SK-N-SH (cell line): ENCODE results near the gene MAD1L1. TPM values are rescaled to one million over a fixed set of nuclear protein-coding genes. Genes with fewer than 3 reads are reported as not detected.

ENCODE experiments used
- CTCF ChIA-PET: fragments of 300-600, 350-600 bp; formaldehyde crosslinking; extraction: SDS; loops from one replicate; lab custom pipeline; 2021; lab: Yijun Ruan, JAX
- POLR2A ChIA-PET: fragments of 350-600 bp; sonication (Branson Sonifier 250); formaldehyde crosslinking; extraction: SDS; loops from one replicate; lab custom pipeline; 2020; ENCODE audit warnings: antibody characterized with exemption, inconsistent platforms; lab: Yijun Ruan, JAX
- DNase-seq: peaks from one replicate; pipeline ENCODE4 v3.0.0; 2012
- H2AFZ ChIP-seq: fragments of 200-600 bp; sonication (generic); 2 replicates; pipeline ENCODE4 v1.8.1; 2016; ENCODE audit warnings: antibody characterized with exemption, mild to moderate bottlenecking, low read depth
- H3F3A ChIP-seq: fragments of 200-600 bp; sonication (generic); replicated peaks from 2 replicates; pipeline ENCODE3; 2016; ENCODE audit warnings: antibody characterized with exemption, mild to moderate bottlenecking; ENCODE audit not compliant: insufficient read depth
- H3K27ac ChIP-seq, 2 experiments: fragments of 200-500 bp in 1 of 2; fragments of 200-600 bp in 1 of 2; sonication (Bioruptor generic) in 1 of 2; sonication (generic), shearing (Covaris generic) in 1 of 2; 2 replicates each; pipeline versions ENCODE4 v1.5.1 to v1.6.1; 2014 to 2016; ENCODE audit warnings: low read depth in 2 of 2, inconsistent platforms in 1 of 2, low read length in 1 of 2, mild to moderate bottlenecking in 1 of 2, mixed read lengths in 1 of 2
- H3K27me3 ChIP-seq: fragments of 200-600 bp; sonication (generic), shearing (Covaris generic); 2 replicates; pipeline ENCODE4 v1.6.1; 2016; ENCODE audit warnings: mixed run types; ENCODE audit not compliant: insufficient read depth
- H3K36me3 ChIP-seq, 2 experiments: fragments of 200-500 bp in 1 of 2; fragments of 200-600 bp in 1 of 2; sonication (Bioruptor generic) in 1 of 2; sonication (generic) in 1 of 2; replicated peaks in 1 of 2; 2 replicates each; pipeline versions ENCODE3 to v1.5.1; 2014 to 2016; ENCODE audit warnings: low read length in 1 of 2, mild to moderate bottlenecking in 1 of 2; ENCODE audit not compliant: insufficient read depth in 2 of 2, control insufficient read depth in 1 of 2
- H3K4me1 ChIP-seq, 2 experiments: fragments of 200-500 bp in 1 of 2; fragments of 200-600 bp in 1 of 2; sonication (Bioruptor generic) in 1 of 2; sonication (generic), shearing (Covaris generic) in 1 of 2; 2 replicates each; pipeline versions ENCODE4 v1.5.1 to v1.6.1; 2014 to 2016; ENCODE audit warnings: low read depth in 1 of 2, low read length in 1 of 2, mixed run types in 1 of 2; ENCODE audit not compliant: insufficient read depth in 2 of 2, control insufficient read depth in 1 of 2
- H3K4me2 ChIP-seq: fragments of 200-600 bp; sonication (generic), shearing (Covaris generic); 2 replicates; pipeline ENCODE4 v1.6.1; 2017; ENCODE audit warnings: mixed run types
- H3K4me3 ChIP-seq, 2 experiments: fragments of 200-500 bp in 1 of 2; fragments of 200-600 bp in 1 of 2; sonication (Bioruptor generic) in 1 of 2; sonication (generic), shearing (Covaris generic) in 1 of 2; 2 replicates each; pipeline versions ENCODE4 v1.5.1 to v1.8.1; 2014 to 2016; ENCODE audit warnings: low read depth in 2 of 2, inconsistent platforms in 1 of 2, low read length in 1 of 2, mild to moderate bottlenecking in 1 of 2, mixed read lengths in 1 of 2, moderate library complexity in 1 of 2
- H3K79me2 ChIP-seq: fragments of 200-600 bp; sonication (generic); 2 replicates; pipeline ENCODE4 v1.8.1; 2017; ENCODE audit warnings: mild to moderate bottlenecking; ENCODE audit not compliant: insufficient read depth
- H3K9ac ChIP-seq: fragments of 200-600 bp; sonication (generic); 2 replicates; pipeline ENCODE4 v1.6.1; 2017; ENCODE audit warnings: mixed run types
- H3K9me2 ChIP-seq: fragments of 200-600 bp; sonication (generic); 2 replicates; pipeline ENCODE4 v1.6.1; 2017; ENCODE audit warnings: mixed run types
- H3K9me3 ChIP-seq: fragments of 200-600 bp; sonication (generic); 2 replicates; pipeline ENCODE4 v1.6.1; 2017; ENCODE audit warnings: mixed run types, mild to moderate bottlenecking, moderate library complexity
- H4K20me1 ChIP-seq: fragments of 200-600 bp; sonication (generic); 2 replicates; pipeline ENCODE4 v1.6.1; 2017; ENCODE audit warnings: mild to moderate bottlenecking, mixed run types; ENCODE audit not compliant: insufficient read depth
- FOXM1 ChIP-seq: IDR thresholded peaks from 2 replicates; pipeline ENCODE4 v1.4.0; 2012; ENCODE audit warnings: low read depth, mild to moderate bottlenecking
- JUND ChIP-seq: IDR thresholded peaks from 2 replicates; pipeline ENCODE4 v1.4.0; 2012
- MXI1 ChIP-seq: IDR thresholded peaks from 2 replicates; pipeline ENCODE4 v1.6.1; 2012; ENCODE audit warnings: mild to moderate bottlenecking, low read depth, low read length, improper control_type of control experiment
- RAD21 ChIP-seq: IDR thresholded peaks from 2 replicates; pipeline ENCODE4 v1.6.1; 2012; ENCODE audit warnings: mild to moderate bottlenecking, low read length
- RCOR1 ChIP-seq: fragments of 150-350 bp; IDR thresholded peaks from 2 replicates; pipeline ENCODE4 v1.6.1; 2017; ENCODE audit warnings: antibody characterized with exemption, low read length
- RFX5 ChIP-seq: IDR thresholded peaks from 2 replicates; pipeline ENCODE4 v1.6.1; 2012; ENCODE audit warnings: mild to moderate bottlenecking, improper control_type of control experiment, low read length
- WGBS: methylation state at CpG from one replicate; pipeline ENCODE4 v1.1.6; 2017; ENCODE audit warnings: low lambda C conversion rate; 5-methylcytosine and 5-hydroxymethylcytosine counted together
- polyA plus RNA-seq, 3 experiments: library from polyadenylated mRNA; depleted of rRNA; stranded (reverse); fragments of >200 nt; gene quantifications; 2 replicates each; pipeline ENCODE4 v1.2.3, GENCODE V29; 2012
- TF ChIP-seq, protein P1 (sequence below): IDR thresholded peaks from 2 replicates; pipeline ENCODE4 v1.4.0; 2012; ENCODE audit warnings: low read depth
- TF ChIP-seq, protein P2 (sequence below): fragments of 200-600 bp; sonication (generic); IDR thresholded peaks from 2 replicates; pipeline ENCODE4 v1.6.1; 2017; ENCODE audit warnings: antibody characterized with exemption, mild to moderate bottlenecking, moderate library complexity
- TF ChIP-seq, protein P3 (sequence below): IDR thresholded peaks from 2 replicates; pipeline ENCODE4 v1.6.1; 2012; ENCODE audit warnings: mild to moderate bottlenecking, low read depth, low read length, moderate library complexity
- TF ChIP-seq, protein P4 (sequence below): IDR thresholded peaks from 2 replicates; pipeline ENCODE4 v1.4.0; 2012; ENCODE audit warnings: low read depth, borderline replicate concordance
- TF ChIP-seq, protein P5 (sequence below): fragments of 150-350 bp; IDR thresholded peaks from 2 replicates; pipeline ENCODE4 v1.6.1; 2016; ENCODE audit warnings: mild to moderate bottlenecking, low read depth, low read length

The MAD1L1 gene
- polyA plus RNA-seq, 1 of the 3 experiments (the other 2 are of a cell fraction): 46.2 TPM

DNA sequence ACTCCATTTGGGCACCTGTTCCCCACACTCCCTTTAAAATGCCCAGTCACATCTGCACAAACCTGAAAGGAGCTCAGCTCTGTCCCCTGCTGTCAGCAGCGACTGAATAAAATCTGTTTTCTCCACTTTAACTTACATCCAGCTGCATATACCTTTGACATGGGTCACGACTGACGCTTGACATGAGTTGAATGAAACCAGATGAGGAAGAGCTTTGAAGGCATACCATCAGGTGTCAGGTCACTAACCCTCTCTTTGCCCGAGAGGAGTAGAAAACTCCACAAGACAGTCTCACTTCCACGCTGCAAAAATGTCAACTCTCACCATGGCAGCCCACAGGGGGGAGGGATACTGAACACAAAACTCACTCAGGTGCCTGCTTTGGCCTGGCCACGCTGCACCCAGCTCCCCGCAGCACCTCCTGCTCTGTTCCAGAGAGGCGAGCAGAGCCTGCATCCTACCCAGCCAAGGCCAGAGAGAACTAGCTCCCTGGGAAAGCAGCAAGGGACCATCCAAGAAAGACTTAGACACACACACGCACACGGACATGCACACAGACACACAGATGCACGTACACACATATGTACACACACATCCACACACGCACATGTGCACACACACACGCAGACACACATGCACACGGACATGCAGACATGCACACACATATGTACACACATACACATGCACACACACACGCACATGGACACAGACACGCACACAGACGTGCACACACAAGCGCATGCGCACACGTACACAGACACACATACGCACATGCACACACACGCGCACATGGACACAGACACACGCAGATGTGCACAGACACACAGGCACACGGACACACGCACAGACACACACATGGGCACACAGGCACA is 191.0 kb downstream of the MAD1L1 start:
- Histone ChIP-seq H3K79me2 (no peaks in the 10 kb centered on the region), H3K36me3 (peaks cover 0 to 7% of the 10 kb centered on the region in 2 experiments), H3K9me2 (no peaks in the 10 kb centered on the region), H3K4me1 (no peaks in the 10 kb centered on the region; a peak in 1 of 4 replicates), H3K27me3 (no peaks in the 10 kb centered on the region), H3K9ac (no peak overlapping the region), H3K4me2 (no peak overlapping the region), H3F3A (no peaks in the 10 kb centered on the region), H4K20me1 (no peaks in the 10 kb centered on the region), H2AFZ (no peak overlapping the region), H3K27ac (no peak overlapping the region), H3K4me3 (no peak overlapping the region), H3K9me3 (no peaks in the 10 kb centered on the region)
- TF ChIP-seq FOXM1 (no peak), RFX5 (no peak), RCOR1 (no peak), JUND (no peak), MXI1 (no peak), RAD21 (no peak)
- TF ChIP-seq, protein P1, sequence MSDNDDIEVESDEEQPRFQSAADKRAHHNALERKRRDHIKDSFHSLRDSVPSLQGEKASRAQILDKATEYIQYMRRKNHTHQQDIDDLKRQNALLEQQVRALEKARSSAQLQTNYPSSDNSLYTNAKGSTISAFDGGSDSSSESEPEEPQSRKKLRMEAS: no peak
- TF ChIP-seq, protein P2, sequence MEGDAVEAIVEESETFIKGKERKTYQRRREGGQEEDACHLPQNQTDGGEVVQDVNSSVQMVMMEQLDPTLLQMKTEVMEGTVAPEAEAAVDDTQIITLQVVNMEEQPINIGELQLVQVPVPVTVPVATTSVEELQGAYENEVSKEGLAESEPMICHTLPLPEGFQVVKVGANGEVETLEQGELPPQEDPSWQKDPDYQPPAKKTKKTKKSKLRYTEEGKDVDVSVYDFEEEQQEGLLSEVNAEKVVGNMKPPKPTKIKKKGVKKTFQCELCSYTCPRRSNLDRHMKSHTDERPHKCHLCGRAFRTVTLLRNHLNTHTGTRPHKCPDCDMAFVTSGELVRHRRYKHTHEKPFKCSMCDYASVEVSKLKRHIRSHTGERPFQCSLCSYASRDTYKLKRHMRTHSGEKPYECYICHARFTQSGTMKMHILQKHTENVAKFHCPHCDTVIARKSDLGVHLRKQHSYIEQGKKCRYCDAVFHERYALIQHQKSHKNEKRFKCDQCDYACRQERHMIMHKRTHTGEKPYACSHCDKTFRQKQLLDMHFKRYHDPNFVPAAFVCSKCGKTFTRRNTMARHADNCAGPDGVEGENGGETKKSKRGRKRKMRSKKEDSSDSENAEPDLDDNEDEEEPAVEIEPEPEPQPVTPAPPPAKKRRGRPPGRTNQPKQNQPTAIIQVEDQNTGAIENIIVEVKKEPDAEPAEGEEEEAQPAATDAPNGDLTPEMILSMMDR: no peak
- TF ChIP-seq, protein P3, sequence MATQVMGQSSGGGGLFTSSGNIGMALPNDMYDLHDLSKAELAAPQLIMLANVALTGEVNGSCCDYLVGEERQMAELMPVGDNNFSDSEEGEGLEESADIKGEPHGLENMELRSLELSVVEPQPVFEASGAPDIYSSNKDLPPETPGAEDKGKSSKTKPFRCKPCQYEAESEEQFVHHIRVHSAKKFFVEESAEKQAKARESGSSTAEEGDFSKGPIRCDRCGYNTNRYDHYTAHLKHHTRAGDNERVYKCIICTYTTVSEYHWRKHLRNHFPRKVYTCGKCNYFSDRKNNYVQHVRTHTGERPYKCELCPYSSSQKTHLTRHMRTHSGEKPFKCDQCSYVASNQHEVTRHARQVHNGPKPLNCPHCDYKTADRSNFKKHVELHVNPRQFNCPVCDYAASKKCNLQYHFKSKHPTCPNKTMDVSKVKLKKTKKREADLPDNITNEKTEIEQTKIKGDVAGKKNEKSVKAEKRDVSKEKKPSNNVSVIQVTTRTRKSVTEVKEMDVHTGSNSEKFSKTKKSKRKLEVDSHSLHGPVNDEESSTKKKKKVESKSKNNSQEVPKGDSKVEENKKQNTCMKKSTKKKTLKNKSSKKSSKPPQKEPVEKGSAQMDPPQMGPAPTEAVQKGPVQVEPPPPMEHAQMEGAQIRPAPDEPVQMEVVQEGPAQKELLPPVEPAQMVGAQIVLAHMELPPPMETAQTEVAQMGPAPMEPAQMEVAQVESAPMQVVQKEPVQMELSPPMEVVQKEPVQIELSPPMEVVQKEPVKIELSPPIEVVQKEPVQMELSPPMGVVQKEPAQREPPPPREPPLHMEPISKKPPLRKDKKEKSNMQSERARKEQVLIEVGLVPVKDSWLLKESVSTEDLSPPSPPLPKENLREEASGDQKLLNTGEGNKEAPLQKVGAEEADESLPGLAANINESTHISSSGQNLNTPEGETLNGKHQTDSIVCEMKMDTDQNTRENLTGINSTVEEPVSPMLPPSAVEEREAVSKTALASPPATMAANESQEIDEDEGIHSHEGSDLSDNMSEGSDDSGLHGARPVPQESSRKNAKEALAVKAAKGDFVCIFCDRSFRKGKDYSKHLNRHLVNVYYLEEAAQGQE: no peak
- TF ChIP-seq, protein P4, sequence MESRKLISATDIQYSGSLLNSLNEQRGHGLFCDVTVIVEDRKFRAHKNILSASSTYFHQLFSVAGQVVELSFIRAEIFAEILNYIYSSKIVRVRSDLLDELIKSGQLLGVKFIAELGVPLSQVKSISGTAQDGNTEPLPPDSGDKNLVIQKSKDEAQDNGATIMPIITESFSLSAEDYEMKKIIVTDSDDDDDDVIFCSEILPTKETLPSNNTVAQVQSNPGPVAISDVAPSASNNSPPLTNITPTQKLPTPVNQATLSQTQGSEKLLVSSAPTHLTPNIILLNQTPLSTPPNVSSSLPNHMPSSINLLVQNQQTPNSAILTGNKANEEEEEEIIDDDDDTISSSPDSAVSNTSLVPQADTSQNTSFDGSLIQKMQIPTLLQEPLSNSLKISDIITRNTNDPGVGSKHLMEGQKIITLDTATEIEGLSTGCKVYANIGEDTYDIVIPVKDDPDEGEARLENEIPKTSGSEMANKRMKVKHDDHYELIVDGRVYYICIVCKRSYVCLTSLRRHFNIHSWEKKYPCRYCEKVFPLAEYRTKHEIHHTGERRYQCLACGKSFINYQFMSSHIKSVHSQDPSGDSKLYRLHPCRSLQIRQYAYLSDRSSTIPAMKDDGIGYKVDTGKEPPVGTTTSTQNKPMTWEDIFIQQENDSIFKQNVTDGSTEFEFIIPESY: no peak
- TF ChIP-seq, protein P5, sequence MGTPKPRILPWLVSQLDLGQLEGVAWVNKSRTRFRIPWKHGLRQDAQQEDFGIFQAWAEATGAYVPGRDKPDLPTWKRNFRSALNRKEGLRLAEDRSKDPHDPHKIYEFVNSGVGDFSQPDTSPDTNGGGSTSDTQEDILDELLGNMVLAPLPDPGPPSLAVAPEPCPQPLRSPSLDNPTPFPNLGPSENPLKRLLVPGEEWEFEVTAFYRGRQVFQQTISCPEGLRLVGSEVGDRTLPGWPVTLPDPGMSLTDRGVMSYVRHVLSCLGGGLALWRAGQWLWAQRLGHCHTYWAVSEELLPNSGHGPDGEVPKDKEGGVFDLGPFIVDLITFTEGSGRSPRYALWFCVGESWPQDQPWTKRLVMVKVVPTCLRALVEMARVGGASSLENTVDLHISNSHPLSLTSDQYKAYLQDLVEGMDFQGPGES: no peak
- CTCF ChIA-PET: interaction anchor here (1.1 to 1.4 kb wide), 4 partner anchors 18 to 168 kb away, joined by 3 to 4 read pairs (median 3); no protein-coding TSS in a partner anchor
- WGBS: 92% methylated on average over 26 of the region's 26 CpGs
- DNase-seq: peak; percentile 15
- POLR2A ChIA-PET: interaction anchor here (0.7 kb wide), 1 partner anchor 10 kb away, joined by 3 read pairs; no protein-coding TSS in a partner anchor
